ENCODE data around the gene RPS15A. TPM values are rescaled to one million over a fixed set of nuclear protein-coding genes. Genes with fewer than 3 reads are reported as not detected.

Gene RPS15A
- total and polyA plus RNA-seq, 8 donors: 1,015 to 3,133 (median 2,861) TPM

DNA sequence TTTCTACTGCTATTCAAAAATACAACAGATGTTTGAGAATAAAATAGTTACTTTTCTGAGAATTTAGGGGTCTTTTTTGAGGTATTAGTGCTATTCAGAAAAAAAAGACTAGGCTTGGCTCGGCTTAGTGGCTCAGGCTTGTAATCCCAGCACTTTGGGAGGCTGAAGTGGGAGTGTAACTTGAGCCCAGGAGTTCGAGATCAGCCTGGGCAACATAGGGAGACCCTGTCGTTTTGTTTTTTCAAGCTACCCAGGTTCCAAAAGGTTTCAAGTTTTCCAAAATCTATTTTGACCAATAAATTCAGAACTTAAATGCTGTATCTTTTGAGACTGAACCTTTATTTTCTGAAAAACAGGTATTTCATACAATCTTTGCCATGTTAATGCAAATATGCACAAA lies 14.4 kb upstream of the RPS15A start:
- peak overlapping the region; percentile 9 to 81 for H3K27ac ChIP-seq
- peaks cover 7 to 45% of the 10 kb centered on the region in 2 donors for H3K4me1 ChIP-seq
- DNase-seq (no peak), ATAC-seq (no peak)
- no peaks in the 10 kb centered on the region for H3K9me3 ChIP-seq
- no peaks in the 10 kb centered on the region for H3K27me3 ChIP-seq
- intact Hi-C loops (cut with DNase I): no loop called here
- no peak overlapping the region for H3K4me3 ChIP-seq
- TF ChIP-seq, protein P1, sequence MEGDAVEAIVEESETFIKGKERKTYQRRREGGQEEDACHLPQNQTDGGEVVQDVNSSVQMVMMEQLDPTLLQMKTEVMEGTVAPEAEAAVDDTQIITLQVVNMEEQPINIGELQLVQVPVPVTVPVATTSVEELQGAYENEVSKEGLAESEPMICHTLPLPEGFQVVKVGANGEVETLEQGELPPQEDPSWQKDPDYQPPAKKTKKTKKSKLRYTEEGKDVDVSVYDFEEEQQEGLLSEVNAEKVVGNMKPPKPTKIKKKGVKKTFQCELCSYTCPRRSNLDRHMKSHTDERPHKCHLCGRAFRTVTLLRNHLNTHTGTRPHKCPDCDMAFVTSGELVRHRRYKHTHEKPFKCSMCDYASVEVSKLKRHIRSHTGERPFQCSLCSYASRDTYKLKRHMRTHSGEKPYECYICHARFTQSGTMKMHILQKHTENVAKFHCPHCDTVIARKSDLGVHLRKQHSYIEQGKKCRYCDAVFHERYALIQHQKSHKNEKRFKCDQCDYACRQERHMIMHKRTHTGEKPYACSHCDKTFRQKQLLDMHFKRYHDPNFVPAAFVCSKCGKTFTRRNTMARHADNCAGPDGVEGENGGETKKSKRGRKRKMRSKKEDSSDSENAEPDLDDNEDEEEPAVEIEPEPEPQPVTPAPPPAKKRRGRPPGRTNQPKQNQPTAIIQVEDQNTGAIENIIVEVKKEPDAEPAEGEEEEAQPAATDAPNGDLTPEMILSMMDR (IDR thresholded peaks at IDR 0.05): no peak
- peaks cover 10 to 29% of the 10 kb centered on the region in 2 donors for H3K36me3 ChIP-seq

DNA sequence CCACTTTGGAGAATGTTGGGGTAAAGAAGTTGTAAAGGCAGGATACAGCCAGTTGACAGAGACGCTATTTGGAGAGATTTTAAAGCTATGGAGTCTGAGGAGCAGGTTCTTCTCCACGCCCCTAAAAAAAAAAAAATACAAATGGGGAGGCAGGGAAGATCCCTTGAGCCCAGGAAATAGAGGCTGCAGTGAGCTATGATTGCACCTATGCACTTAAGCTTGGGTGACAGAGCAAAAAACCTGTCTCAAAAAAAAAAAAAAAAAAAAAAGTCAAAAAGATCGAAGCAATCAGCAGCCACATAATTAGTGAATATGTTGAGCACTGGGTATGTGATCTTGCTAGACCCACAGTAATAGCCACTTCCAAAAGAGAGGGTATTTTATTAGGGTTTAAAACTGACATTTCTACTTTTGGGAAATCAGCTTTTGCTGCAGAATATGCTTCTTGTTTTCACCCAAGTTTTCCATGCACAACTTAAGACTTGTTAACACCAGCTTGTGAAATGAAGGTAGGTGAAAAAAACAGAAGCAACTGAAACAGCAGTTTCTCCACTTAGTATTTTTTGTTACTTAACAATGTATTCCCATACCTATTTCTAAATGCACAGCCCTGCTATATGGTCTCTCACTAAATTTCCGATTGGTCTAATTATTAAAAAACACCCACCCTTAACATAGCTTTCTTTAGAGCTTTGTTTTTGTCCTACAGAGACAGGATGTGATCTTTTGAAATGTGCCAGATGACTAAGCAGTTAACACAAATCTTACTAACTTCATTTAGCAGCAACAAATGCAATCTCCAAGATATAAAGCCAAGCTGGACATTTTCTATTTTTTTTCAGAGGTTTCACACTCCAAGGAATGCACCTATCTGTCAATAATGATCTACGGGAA lies 13.7 kb upstream of the RPS15A start:
- Histone ChIP-seq H3K36me3 (peaks cover 7 to 22% of the 10 kb centered on the region in 2 donors), H3K27me3 (no peaks in the 10 kb centered on the region), H3K4me3 (no peak overlapping the region), H3K4me1 (peaks cover 9 to 52% of the 10 kb centered on the region in 2 donors), H3K27ac (peak overlapping the region; percentile 9 to 81), H3K9me3 (no peaks in the 10 kb centered on the region)
- TF ChIP-seq, protein P1 (IDR thresholded peaks at IDR 0.05): no peak
- no peak for ATAC-seq
- no peak for DNase-seq
- intact Hi-C loops (cut with DNase I): no loop called here

- DNase-seq (no peak), ATAC-seq (no peak)
- Histone ChIP-seq H3K27ac (peak overlapping the region in 1 of 2 donors; percentile 81), H3K36me3 (peaks cover 0 to 12% of the 10 kb centered on the region in 2 donors), H3K27me3 (no peaks in the 10 kb centered on the region), H3K4me1 (peaks cover 9 to 61% of the 10 kb centered on the region in 2 donors), H3K9me3 (no peaks in the 10 kb centered on the region), H3K4me3 (no peak overlapping the region)
- TF ChIP-seq, protein P1 (IDR thresholded peaks at IDR 0.05): no peak
- intact Hi-C loops (cut with DNase I): no loop called here
Observed at GRCh38 chr16:18802767-18803343, 12.7 kb upstream of the RPS15A start.

DNA sequence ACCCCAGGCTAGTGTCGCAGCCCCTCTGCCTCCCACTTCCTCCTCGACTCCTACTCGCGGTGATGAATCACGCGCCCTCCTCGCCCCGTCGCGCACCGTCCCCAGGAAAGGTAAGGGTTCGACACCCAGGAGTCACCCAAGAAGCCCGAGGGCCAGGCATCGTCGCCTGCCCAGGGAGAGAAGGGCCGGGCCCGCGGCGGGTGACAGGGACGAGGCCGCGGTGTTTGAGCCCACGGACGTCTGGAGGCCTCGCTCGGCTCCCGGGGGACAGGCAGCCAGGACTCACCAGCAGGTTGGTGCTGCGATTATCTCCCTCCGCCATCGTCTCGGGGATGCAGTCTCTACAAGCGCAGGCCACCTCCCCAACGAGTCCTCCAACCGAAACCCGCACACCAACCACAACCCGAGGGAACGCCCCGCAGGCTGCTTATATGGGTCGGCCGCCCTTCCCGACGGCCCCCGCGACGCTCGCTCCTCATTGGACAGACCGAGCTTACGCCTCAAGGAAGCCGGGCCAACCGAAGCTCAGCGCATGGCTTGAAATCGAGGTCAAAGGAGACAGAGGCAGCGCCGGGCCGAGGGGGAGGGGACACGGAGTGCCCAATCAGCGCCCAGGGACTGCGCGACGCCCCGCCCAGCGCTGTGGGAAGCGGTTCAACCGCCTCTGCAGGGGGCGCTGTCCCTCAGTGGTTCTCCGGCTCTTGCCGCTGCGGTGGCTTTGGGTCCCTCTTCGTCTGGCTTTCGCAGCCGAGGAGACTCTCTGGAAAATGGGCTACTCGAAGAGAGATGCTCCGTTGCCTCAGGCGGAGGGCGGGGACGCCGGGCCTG lies 11.2 kb upstream of the RPS15A start, which contains the start of gene ARL6IP1:
ARL6IP1 (minus strand) TSS at position 405 of the 828 bp plus-strand sequence; CDS start at position 322, 83 bp downstream.
- intact Hi-C loops (cut with DNase I): no loop called here
- H3K9me3 ChIP-seq: no peaks in the 10 kb centered on the region
- H3K4me3 ChIP-seq: peak within 1 kb of the TSS; percentile 56 to 95
- H3K27me3 ChIP-seq: no peaks in the 10 kb centered on the region
- DNase-seq (peak; percentile 98 to 100 (median 99)), ATAC-seq (peak; percentile 98)
- H3K36me3 ChIP-seq: peaks cover 0 to 11% of the 10 kb centered on the region in 2 donors
- peaks cover 9 to 62% of the 10 kb centered on the region in 2 donors for H3K4me1 ChIP-seq
- peak within 1 kb of the TSS; percentile 88 to 89 for H3K27ac ChIP-seq
- TF ChIP-seq, protein P1 (IDR thresholded peaks at IDR 0.05): peak; percentile 82 to 94
